Gastrocnemius medialis (tissue), 4 donors: Measurements from ENCODE around the gene MECR. TPM values are rescaled to one million over a fixed set of nuclear protein-coding genes. Genes with fewer than 3 reads are reported as not detected.

Experiments
- ATAC-seq, 2 donors: fragments of 150-250 bp; one replicate each; pipeline ENCODE4 v1.9.1; 2016
- DNase-seq, 2 donors: peaks; one replicate each; pipeline ENCODE4 v3.0.0-alpha.2; 2019
- H3K27ac ChIP-seq, 4 donors: fragments of 200-600 bp; sonication (generic); 1 replicate in 1 of 4; 2 replicates in 3 of 4; pipeline ENCODE4 v1.5.1; 2016 to 2018; ENCODE audit warnings: mild to moderate bottlenecking in 2 of 4, moderate library complexity in 1 of 4
- H3K27me3 ChIP-seq, 3 donors: fragments of 200-600 bp; sonication (generic) in 2 of 3; 1 replicate in 1 of 3; 2 replicates in 2 of 3; pipeline versions ENCODE4 v1.5.1 to v1.6.0; 2016 to 2019; ENCODE audit warnings: mild to moderate bottlenecking in 1 of 3, moderate library complexity in 1 of 3
- H3K36me3 ChIP-seq, 2 donors: fragments of 200-600 bp; sonication (generic) in 1 of 2; one replicate each; pipeline ENCODE4 v1.5.1; 2017 to 2018
- H3K4me1 ChIP-seq, 2 donors: fragments of 200-600 bp; sonication (generic) in 1 of 2; one replicate each; pipeline ENCODE4 v1.5.1; 2016 to 2017; ENCODE audit warnings: mild to moderate bottlenecking in 2 of 2
- H3K4me3 ChIP-seq, 4 donors: fragments of 200-600 bp; sonication (generic) in 3 of 4; 1 replicate in 1 of 4; 2 replicates in 3 of 4; pipeline ENCODE4 v1.5.1; 2016 to 2019; ENCODE audit warnings: mild to moderate bottlenecking in 2 of 4
- H3K9me3 ChIP-seq, 3 donors: fragments of 200-600 bp; sonication (generic) in 2 of 3; 1 replicate in 1 of 3; 2 replicates in 2 of 3; pipeline ENCODE4 v1.5.1; 2016 to 2019
- POLR2A ChIP-seq, 2 donors: fragments of 450-650 bp; IDR thresholded peaks; one replicate each; pipeline ENCODE4 v1.6.1; 2017; ENCODE audit warnings: antibody characterized with exemption in 2 of 2, mild to moderate bottlenecking in 2 of 2, moderate library complexity in 2 of 2
- in situ Hi-C, 4 donors: fragments of 200-750 bp; cut with MboI; loops; one replicate each; pipeline versions ENCODE4 v1.15.0 to v1.8.0; 2017; ENCODE audit warnings: low sequenced_read_pairs in 4 of 4
- intact Hi-C: fragments of 100-400 bp; cut with DNase I; formaldehyde crosslinking; loops from one replicate; pipeline ENCODE4 v1.15.1; 2023; ENCODE audit warnings: low total_unique reads
- total RNA-seq, 4 donors: library from RNA; depleted of rRNA; stranded (reverse); fragments of >200 nt; gene quantifications; one replicate each; pipeline versions ENCODE4 v1.1.0 to v1.2.3, GENCODE V29; 2016
- TF ChIP-seq, protein P1 (sequence below), 5 experiments: fragments of 450-650 bp in 3 of 5; fragments of 200-600 bp in 2 of 5; sonication (generic) in 2 of 5; IDR thresholded peaks in 4 of 5; conservative IDR thresholded peaks in 1 of 5; 1 replicate in 4 of 5; 2 replicates in 1 of 5; pipeline ENCODE4 v1.5.1; 2016 to 2019; ENCODE audit warnings: antibody characterized with exemption in 5 of 5, mild to moderate bottlenecking in 3 of 5, moderate library complexity in 3 of 5

MECR gene
- total RNA-seq, 4 donors from 2014 or later, result 21.9 to 29.8 (median 26.6) TPM

DNA sequence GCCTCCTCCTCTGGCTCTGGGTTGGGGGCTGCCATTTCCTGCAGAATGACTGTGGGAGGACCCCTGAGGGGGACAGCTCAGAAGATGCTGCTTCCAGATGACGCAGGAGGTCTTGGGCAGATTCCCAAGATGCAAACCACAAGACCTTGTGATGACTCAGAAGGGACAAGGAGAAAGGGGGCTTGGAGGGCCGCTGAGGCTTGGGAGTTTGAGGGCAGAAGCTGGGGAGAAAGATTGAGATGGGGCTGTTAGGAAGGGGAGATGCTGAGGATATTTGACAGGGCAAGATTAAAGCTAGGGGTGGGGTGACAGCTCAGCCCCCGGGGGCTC, 13.1 kb upstream of the MECR start:
- in situ Hi-C loops, result loop anchor here (25.0 kb wide), 4 partner anchors 843 to 1443 kb away; no protein-coding TSS in a partner anchor
- no peak for ATAC-seq
- Histone ChIP-seq H3K36me3 (no peaks in the 10 kb centered on the region), H3K4me1 (peaks cover 0 to 2% of the 10 kb centered on the region in 2 donors), H3K9me3 (no peaks in the 10 kb centered on the region), H3K27ac (no peak overlapping the region), H3K4me3 (no peak overlapping the region), H3K27me3 (no peaks in the 10 kb centered on the region)
- TF ChIP-seq POLR2A (IDR thresholded peaks at IDR 0.05), result no peak
- TF ChIP-seq, protein P1, sequence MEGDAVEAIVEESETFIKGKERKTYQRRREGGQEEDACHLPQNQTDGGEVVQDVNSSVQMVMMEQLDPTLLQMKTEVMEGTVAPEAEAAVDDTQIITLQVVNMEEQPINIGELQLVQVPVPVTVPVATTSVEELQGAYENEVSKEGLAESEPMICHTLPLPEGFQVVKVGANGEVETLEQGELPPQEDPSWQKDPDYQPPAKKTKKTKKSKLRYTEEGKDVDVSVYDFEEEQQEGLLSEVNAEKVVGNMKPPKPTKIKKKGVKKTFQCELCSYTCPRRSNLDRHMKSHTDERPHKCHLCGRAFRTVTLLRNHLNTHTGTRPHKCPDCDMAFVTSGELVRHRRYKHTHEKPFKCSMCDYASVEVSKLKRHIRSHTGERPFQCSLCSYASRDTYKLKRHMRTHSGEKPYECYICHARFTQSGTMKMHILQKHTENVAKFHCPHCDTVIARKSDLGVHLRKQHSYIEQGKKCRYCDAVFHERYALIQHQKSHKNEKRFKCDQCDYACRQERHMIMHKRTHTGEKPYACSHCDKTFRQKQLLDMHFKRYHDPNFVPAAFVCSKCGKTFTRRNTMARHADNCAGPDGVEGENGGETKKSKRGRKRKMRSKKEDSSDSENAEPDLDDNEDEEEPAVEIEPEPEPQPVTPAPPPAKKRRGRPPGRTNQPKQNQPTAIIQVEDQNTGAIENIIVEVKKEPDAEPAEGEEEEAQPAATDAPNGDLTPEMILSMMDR (IDR thresholded peaks at IDR 0.05 in 4 of 5, conservative IDR thresholded peaks at IDR 0.05 in 1 of 5), result no peak
- intact Hi-C loops, result no loop called here
- DNase-seq, result no peak

GRCh38 chr1:29243023-29243870, 12.5 kb upstream of the MECR start:
- Histone ChIP-seq H3K36me3 (no peaks in the 10 kb centered on the region), H3K4me1 (peaks cover 0 to 7% of the 10 kb centered on the region in 2 donors), H3K4me3 (no peak overlapping the region), H3K27me3 (no peaks in the 10 kb centered on the region), H3K27ac (no peak overlapping the region), H3K9me3 (no peaks in the 10 kb centered on the region)
- no peak for ATAC-seq
- DNase-seq, result no peak
- in situ Hi-C loops (loop anchor here (25.0 kb wide), 4 partner anchors 844 to 1444 kb away; no protein-coding TSS in a partner anchor), intact Hi-C loops (no loop called here)
- TF ChIP-seq POLR2A (IDR thresholded peaks at IDR 0.05), result no peak

DNA sequence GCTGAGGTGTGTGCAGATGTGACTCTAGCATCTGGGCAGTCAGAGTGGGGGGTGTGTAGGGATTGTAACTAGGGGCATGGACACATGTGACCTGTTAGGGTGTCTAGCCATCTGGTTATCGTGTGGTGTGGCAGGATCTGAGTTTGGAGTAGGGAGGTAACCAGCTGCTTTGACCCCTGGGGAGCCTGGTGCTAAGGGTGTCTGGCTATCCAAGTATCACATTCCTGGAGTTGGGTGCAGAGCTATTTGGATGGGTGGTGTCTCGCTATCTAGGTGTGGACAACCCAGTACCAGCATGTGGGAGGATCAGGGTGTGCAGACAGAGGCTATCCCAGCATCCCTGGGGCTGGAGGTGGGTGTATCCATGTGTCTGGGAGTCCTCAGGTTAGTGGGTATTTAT, 10.3 kb upstream of the MECR start:
- H3K4me3 ChIP-seq, result no peak overlapping the region

DNA sequence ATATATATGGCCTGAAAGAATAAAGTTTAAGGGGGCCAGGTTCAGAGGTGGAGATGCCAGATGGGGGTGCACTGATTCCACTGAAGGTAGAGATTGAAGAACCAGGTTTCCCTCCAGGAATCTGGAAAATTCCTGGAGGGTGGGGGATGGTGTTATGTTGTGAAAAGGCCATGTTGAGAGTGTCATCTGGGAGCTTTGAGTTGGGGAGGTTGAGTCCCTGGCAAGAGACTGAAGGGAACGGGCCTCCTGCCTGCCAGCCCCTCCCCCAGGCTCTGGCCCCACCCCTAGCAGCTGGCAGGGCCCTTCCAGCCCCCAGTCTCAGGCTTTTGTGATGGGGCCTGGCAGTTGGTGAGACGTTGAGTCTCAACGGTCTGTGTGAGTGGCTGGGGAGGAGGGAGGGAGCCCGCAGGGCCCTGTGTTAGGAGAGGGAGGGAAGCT, 9.7 kb upstream of the MECR start:
- Histone ChIP-seq H3K27ac (no peak overlapping the region), H3K36me3 (no peaks in the 10 kb centered on the region), H3K4me1 (peaks cover 6 to 7% of the 10 kb centered on the region in 2 donors), H3K4me3 (no peak overlapping the region), H3K9me3 (no peaks in the 10 kb centered on the region), H3K27me3 (no peaks in the 10 kb centered on the region)
- no peak for TF ChIP-seq POLR2A (IDR thresholded peaks at IDR 0.05)
- TF ChIP-seq, protein P1 (IDR thresholded peaks at IDR 0.05 in 4 of 5, conservative IDR thresholded peaks at IDR 0.05 in 1 of 5), result no peak
- no peak for DNase-seq
- no peak for ATAC-seq
- in situ Hi-C loops (loop anchor here (25.0 kb wide), 4 partner anchors 847 to 1447 kb away; no protein-coding TSS in a partner anchor), intact Hi-C loops (no loop called here)

More for the DNA sequence above, 10.3 kb upstream of the MECR start:
- no peaks in the 10 kb centered on the region for H3K9me3 ChIP-seq
- H3K27ac ChIP-seq, result no peak overlapping the region
- H3K4me1 ChIP-seq, result peaks cover 6 to 7% of the 10 kb centered on the region in 2 donors
- intact Hi-C loops, result no loop called here
- H3K36me3 ChIP-seq, result no peaks in the 10 kb centered on the region
- DNase-seq (no peak), ATAC-seq (no peak)
- in situ Hi-C loops, result loop anchor here (25.0 kb wide), 4 partner anchors 846 to 1446 kb away; no protein-coding TSS in a partner anchor
- no peaks in the 10 kb centered on the region for H3K27me3 ChIP-seq
- TF ChIP-seq, protein P1 (IDR thresholded peaks at IDR 0.05 in 4 of 5, conservative IDR thresholded peaks at IDR 0.05 in 1 of 5), result no peak
- TF ChIP-seq POLR2A (IDR thresholded peaks at IDR 0.05), result no peak

DNA sequence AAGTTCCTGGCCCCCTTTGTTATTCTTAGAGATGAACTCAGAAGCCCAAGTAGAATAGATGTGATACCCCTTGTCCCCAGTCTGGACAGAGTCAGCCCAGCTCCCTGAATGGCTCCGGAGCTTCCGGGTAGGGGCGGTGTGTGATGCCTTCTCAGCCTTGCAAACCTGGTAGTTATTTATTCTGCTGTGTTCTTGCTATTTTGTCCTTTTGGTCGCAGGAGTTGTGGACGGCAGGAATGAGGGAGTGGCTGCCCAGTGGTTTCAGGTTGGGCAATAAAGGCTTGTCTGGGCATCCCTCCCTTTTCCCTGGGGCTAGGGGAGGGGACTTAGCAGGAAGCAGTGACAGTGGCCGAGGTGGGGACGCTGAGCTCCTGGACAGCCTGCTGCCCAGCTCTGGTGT, 8.4 kb upstream of the MECR start:
- no peak overlapping the region for H3K4me3 ChIP-seq
- no peaks in the 10 kb centered on the region for H3K36me3 ChIP-seq
- H3K27me3 ChIP-seq, result no peaks in the 10 kb centered on the region
- intact Hi-C loops (loop anchor here (2.0 to 10.0 kb wide), 5 partner anchors 213 to 1288 kb away; no protein-coding TSS in a partner anchor), in situ Hi-C loops (loop anchor here (10.0 to 25.0 kb wide), 6 partner anchors 848 to 1476 kb away; no protein-coding TSS in a partner anchor)
- TF ChIP-seq, protein P1 (IDR thresholded peaks at IDR 0.05 in 4 of 5, conservative IDR thresholded peaks at IDR 0.05 in 1 of 5), result no peak
- no peak for TF ChIP-seq POLR2A (IDR thresholded peaks at IDR 0.05)
- no peaks in the 10 kb centered on the region for H3K9me3 ChIP-seq
- peaks cover 6 to 7% of the 10 kb centered on the region in 2 donors for H3K4me1 ChIP-seq
- H3K27ac ChIP-seq, result peak overlapping the region in 3 of 4 donors; percentile 78 to 87 (median 80)
- no peak for DNase-seq
- no peak for ATAC-seq
